Lung (tissue), 12 donors: Measurements from ENCODE around the gene PPME1. TPM values are rescaled to one million over a fixed set of nuclear protein-coding genes. Genes with fewer than 3 reads are reported as not detected.
A peak's percentile ranks its signal among the peaks of the same experiment; 100 is the strongest.
"Not testable (repeated sequence)": the region's sequence is repeated elsewhere in the genome, so short reads cannot be mapped to it uniquely, and the experiment has no call there.

ENCODE experiments used
- ATAC-seq: fragments of 200-7000 bp; cut with Tn5 transposase; one replicate; pipeline ENCODE4 v1.9.1; 2020; ENCODE audit warnings: moderate number of reproducible peaks; ENCODE audit not compliant: insufficient read depth, low FRiP score
- DNase-seq, 3 donors: peaks; one replicate each; pipeline ENCODE4 v3.0.0-alpha.2; 2013 to 2017
- H3K27ac ChIP-seq, 2 donors: one replicate each; pipeline ENCODE4 v1.5.1; 2013; ENCODE audit warnings: mild to moderate bottlenecking in 2 of 2, moderate library complexity in 2 of 2, control low read depth in 1 of 2, inconsistent platforms in 1 of 2, low read depth in 1 of 2, low read length in 1 of 2
- H3K27me3 ChIP-seq, 3 donors: one replicate each; pipeline ENCODE4 v1.5.1; 2013; ENCODE audit warnings: low read length in 2 of 3; ENCODE audit not compliant: control insufficient read depth in 3 of 3, insufficient read depth in 3 of 3
- H3K36me3 ChIP-seq, 4 donors: one replicate each; pipeline ENCODE4 v1.5.1; 2013; ENCODE audit warnings: low read length in 4 of 4, mild to moderate bottlenecking in 1 of 4, moderate library complexity in 1 of 4; ENCODE audit not compliant: control insufficient read depth in 4 of 4, insufficient read depth in 4 of 4
- H3K4me1 ChIP-seq, 5 donors: one replicate each; pipeline ENCODE4 v1.5.1; 2013; ENCODE audit warnings: low read length in 5 of 5, mild to moderate bottlenecking in 2 of 5, moderate library complexity in 1 of 5; ENCODE audit not compliant: control insufficient read depth in 5 of 5, insufficient read depth in 5 of 5
- H3K4me3 ChIP-seq: one replicate; pipeline ENCODE4 v1.5.1; 2013; ENCODE audit warnings: mild to moderate bottlenecking, control low read depth, moderate library complexity
- H3K9ac ChIP-seq, 2 donors: one replicate each; pipeline ENCODE4 v1.5.1; 2013; ENCODE audit warnings: low read length in 2 of 2, control low read depth in 1 of 2; ENCODE audit not compliant: insufficient read depth in 1 of 2
- H3K9me3 ChIP-seq, 4 donors: one replicate each; pipeline ENCODE4 v1.5.1; 2013; ENCODE audit warnings: low read length in 3 of 4, mild to moderate bottlenecking in 1 of 4, moderate library complexity in 1 of 4; ENCODE audit not compliant: control insufficient read depth in 4 of 4, insufficient read depth in 3 of 4
- CTCF ChIP-seq: IDR thresholded peaks from 2 replicates; pipeline ENCODE4 v1.5.1; 2012; ENCODE audit warnings: mild to moderate bottlenecking; ENCODE audit errors: control extremely low read depth, extremely low read depth
- WGBS, 2 donors: extraction: QIAGEN DNeasy Blood & Tissue Kit; methylation state at CpG; one replicate each; pipeline ENCODE4 v1.1.7; 2013; 5-methylcytosine and 5-hydroxymethylcytosine counted together
- polyA plus RNA-seq, 2 donors: library from polyadenylated mRNA; stranded (reverse); fragments of 200-250 nt; gene quantifications; one replicate each; pipeline ENCODE4 v1.2.1, GENCODE V29; 2013
- total RNA-seq, 2 donors: library from RNA; depleted of rRNA in 1 of 2; stranded (reverse); fragments of >200 nt in 1 of 2; gene quantifications; one replicate each; pipeline ENCODE4 v1.2.1, GENCODE V29; 2014 to 2021
- donor health status: control.
- donor health status: control.
- donor health status: Bipolar disorder and iron deficiency.
- donor health status: healthy.
- donor health status: DM: yes; HTN: yes; CAD: no.

Gene PPME1
- total and polyA plus RNA-seq, 4 donors, result 22.4 to 37.7 (median 29.7) TPM

- no peak for TF ChIP-seq CTCF
- H3K4me3 ChIP-seq, result no peak overlapping the region
- H3K36me3 ChIP-seq, result peaks cover 3 to 18% (median 12%) of the 10 kb centered on the region in 4 donors
- no peaks in the 10 kb centered on the region for H3K27me3 ChIP-seq
- WGBS, 2 donors, result 97 to 98% methylated on average over 6 of the region's 6 CpGs
- peak overlapping the region in 1 of 2 donors; percentile 17 for H3K27ac ChIP-seq
- ATAC-seq (no peak), DNase-seq (no peak)
- H3K4me1 ChIP-seq, result peaks cover 0 to 10% (median 0%) of the 10 kb centered on the region in 5 donors
- H3K9me3 ChIP-seq, result no peaks in the 10 kb centered on the region
- no peak overlapping the region for H3K9ac ChIP-seq
These were observed 31.8 kb upstream of the PPME1 start for GRCh38 chr11:74139151-74139918.

- not testable (repeated sequence) for ATAC-seq, DNase-seq, H3K4me1 ChIP-seq, H3K9me3 ChIP-seq, H3K4me3 ChIP-seq, H3K9ac ChIP-seq, H3K27ac ChIP-seq, H3K27me3 ChIP-seq
- 93 to 95% methylated on average over 1 of the region's 1 CpG for WGBS, 2 donors
- H3K36me3 ChIP-seq, result peaks cover 5 to 18% (median 12%) of the 10 kb centered on the region in 4 donors
These were observed 31.1 kb upstream of the PPME1 start for GRCh38 chr11:74139919-74140431.

- Histone ChIP-seq H3K27ac (no peak overlapping the region), H3K9ac (no peak overlapping the region), H3K36me3 (peaks cover 1 to 9% (median 7%) of the 10 kb centered on the region in 4 donors), H3K9me3 (no peaks in the 10 kb centered on the region), H3K4me3 (no peak overlapping the region), H3K27me3 (no peaks in the 10 kb centered on the region), H3K4me1 (peaks cover 0 to 10% (median 0%) of the 10 kb centered on the region in 5 donors)
- DNase-seq, result peak in 1 of 3 donors; percentile 0
- 76% methylated on average over 2 of the region's 2 CpGs for WGBS, 2 donors
- ATAC-seq, result no peak
- no peak for TF ChIP-seq CTCF
These were observed 29.8 kb upstream of the PPME1 start for GRCh38 chr11:74141241-74141695.

GRCh38 chr11:74141908-74142307 is 29.2 kb upstream of the PPME1 start:
- peaks cover 1 to 8% (median 6%) of the 10 kb centered on the region in 4 donors for H3K36me3 ChIP-seq
- H3K27me3 ChIP-seq, result no peaks in the 10 kb centered on the region
- no peak overlapping the region for H3K4me3 ChIP-seq
- peaks cover 0 to 10% (median 0%) of the 10 kb centered on the region in 5 donors for H3K4me1 ChIP-seq
- 70 to 74% methylated on average over 3 of the region's 3 CpGs for WGBS, 2 donors
- TF ChIP-seq CTCF, result no peak
- H3K27ac ChIP-seq, result no peak overlapping the region
- H3K9me3 ChIP-seq, result no peaks in the 10 kb centered on the region
- no peak for DNase-seq
- no peak for ATAC-seq
- no peak overlapping the region for H3K9ac ChIP-seq
